Suprapubic skin (tissue), 4 donors: ENCODE results near the gene ALCAM. TPM values are rescaled to one million over a fixed set of nuclear protein-coding genes. Genes with fewer than 3 reads are reported as not detected.

ENCODE experiments used
- DNase-seq, 2 donors: peaks; one replicate each; pipeline ENCODE4 v3.0.0-alpha.2; 2019; ENCODE audit warnings: low spot score in 2 of 2
- H3K27ac ChIP-seq: fragments of 200-600 bp; sonication (generic); one replicate; pipeline ENCODE4 v1.5.1; 2019
- H3K27me3 ChIP-seq: fragments of 200-600 bp; sonication (generic); one replicate; pipeline ENCODE4 v1.5.1; 2019
- H3K36me3 ChIP-seq: fragments of 200-600 bp; sonication (generic); one replicate; pipeline ENCODE4 v1.5.1; 2019
- H3K4me1 ChIP-seq: fragments of 200-600 bp; sonication (generic); one replicate; pipeline ENCODE4 v1.5.1; 2019
- H3K4me3 ChIP-seq: fragments of 200-600 bp; sonication (generic); one replicate; pipeline ENCODE4 v1.5.1; 2019; ENCODE audit warnings: mild to moderate bottlenecking
- H3K9me3 ChIP-seq: fragments of 200-600 bp; sonication (generic); one replicate; pipeline ENCODE4 v1.5.1; 2019
- CTCF ChIP-seq, 2 donors: fragments of 200-600 bp in 1 of 2; fragments of 450-650 bp in 1 of 2; sonication (generic) in 1 of 2; IDR thresholded peaks; one replicate each; pipeline ENCODE4 v1.5.1; 2016 to 2019; ENCODE audit warnings: antibody characterized with exemption in 2 of 2, mild to moderate bottlenecking in 1 of 2, moderate library complexity in 1 of 2
- EP300 ChIP-seq: sonication (generic); formaldehyde crosslinking; IDR thresholded peaks from one replicate; pipeline ENCODE4 v1.6.1; 2017; ENCODE audit warnings: antibody characterized with exemption
- POLR2A ChIP-seq, 2 donors: fragments of 450-650 bp; IDR thresholded peaks; one replicate each; pipeline ENCODE4 v1.6.1; 2017; ENCODE audit warnings: antibody characterized with exemption in 2 of 2, mild to moderate bottlenecking in 2 of 2, moderate library complexity in 2 of 2
- POLR2AphosphoS5 ChIP-seq, 3 donors: sonication (generic); formaldehyde crosslinking; IDR thresholded peaks; one replicate each; pipeline ENCODE4 v1.6.1; 2017; ENCODE audit warnings: antibody characterized with exemption in 3 of 3
- WGBS: methylation state at CpG from one replicate; pipeline ENCODE4 v1.1.5; 2018; 5-methylcytosine and 5-hydroxymethylcytosine counted together
- total RNA-seq, 4 donors: library from RNA; depleted of rRNA; stranded (reverse); fragments of >200 nt; gene quantifications; one replicate each; pipeline ENCODE4 v1.1.0, GENCODE V29; 2016

The ALCAM gene
- total RNA-seq, 4 donors from 2014 or later: 27.6 to 65.5 (median 42.1) TPM

- Histone ChIP-seq H3K9me3 (no peaks in the 10 kb centered on the region), H3K4me3 (no peak overlapping the region), H3K27me3 (no peaks in the 10 kb centered on the region), H3K4me1 (no peaks in the 10 kb centered on the region), H3K36me3 (no peaks in the 10 kb centered on the region), H3K27ac (no peak overlapping the region)
- TF ChIP-seq POLR2AphosphoS5 (IDR thresholded peaks at IDR 0.05) (no peak), EP300 (no peak), POLR2A (IDR thresholded peaks at IDR 0.05) (no peak), CTCF (IDR thresholded peaks at IDR 0.05) (no peak)
- DNase-seq: no peak
- WGBS: 91% methylated on average over 6 of the region's 6 CpGs
These were observed 215.3 kb downstream of the ALCAM start for GRCh38 chr3:105582015-105582414.

- Histone ChIP-seq H3K4me1 (no peaks in the 10 kb centered on the region), H3K27ac (no peak overlapping the region), H3K27me3 (no peaks in the 10 kb centered on the region), H3K4me3 (no peak overlapping the region), H3K36me3 (no peaks in the 10 kb centered on the region), H3K9me3 (no peaks in the 10 kb centered on the region)
- WGBS: 79% methylated on average over 3 of the region's 3 CpGs
- TF ChIP-seq POLR2AphosphoS5 (IDR thresholded peaks at IDR 0.05) (no peak), EP300 (no peak), CTCF (IDR thresholded peaks at IDR 0.05) (no peak), POLR2A (IDR thresholded peaks at IDR 0.05) (no peak)
- DNase-seq: no peak
These were observed 217.5 kb downstream of the ALCAM start for GRCh38 chr3:105584003-105584790.

- WGBS: 85% methylated on average over 10 of the region's 10 CpGs
- Histone ChIP-seq H3K27me3 (no peaks in the 10 kb centered on the region), H3K9me3 (no peaks in the 10 kb centered on the region), H3K36me3 (no peaks in the 10 kb centered on the region), H3K4me1 (no peaks in the 10 kb centered on the region), H3K27ac (no peak overlapping the region), H3K4me3 (no peak overlapping the region)
- DNase-seq: no peak
- TF ChIP-seq POLR2A (IDR thresholded peaks at IDR 0.05): no peak
- no peak for TF ChIP-seq CTCF (IDR thresholded peaks at IDR 0.05)
- TF ChIP-seq EP300: no peak
- no peak for TF ChIP-seq POLR2AphosphoS5 (IDR thresholded peaks at IDR 0.05)
These were observed 226.6 kb downstream of the ALCAM start for GRCh38 chr3:105593315-105593714.

GRCh38 chr3:105594219-105594618, 227.5 kb downstream of the ALCAM start:
- WGBS: 69% methylated on average over 1 of the region's 1 CpG

More at GRCh38 chr3:105594219-105594618, 227.5 kb downstream of the ALCAM start:
- TF ChIP-seq EP300: no peak
- TF ChIP-seq POLR2AphosphoS5 (IDR thresholded peaks at IDR 0.05): no peak
- TF ChIP-seq CTCF (IDR thresholded peaks at IDR 0.05): no peak
- TF ChIP-seq POLR2A (IDR thresholded peaks at IDR 0.05): no peak
- Histone ChIP-seq H3K36me3 (no peaks in the 10 kb centered on the region), H3K27me3 (no peaks in the 10 kb centered on the region), H3K9me3 (no peaks in the 10 kb centered on the region), H3K4me1 (no peaks in the 10 kb centered on the region), H3K4me3 (no peak overlapping the region), H3K27ac (no peak overlapping the region)
- no peak for DNase-seq
